ENCODE results near the gene C1QTNF12.

C1QTNF12 gene

DNA sequence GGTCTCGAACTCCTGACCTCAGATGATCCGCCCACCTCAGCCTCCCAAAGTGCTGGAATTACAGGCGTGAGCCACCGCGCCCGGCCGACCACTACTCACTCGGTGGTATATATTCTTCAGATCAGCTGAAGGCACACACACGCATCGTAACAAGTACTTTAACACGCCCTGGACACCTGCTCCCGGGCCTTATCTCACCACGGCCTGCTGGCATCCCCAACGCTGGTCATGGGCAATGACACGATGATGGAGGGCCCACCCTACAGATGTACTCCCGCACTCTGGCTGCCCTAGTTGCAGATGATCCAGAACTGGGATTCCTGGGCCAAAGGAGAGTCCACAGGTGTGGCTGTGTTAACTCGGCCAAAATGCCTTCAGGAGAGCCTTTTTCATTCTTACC is 15.5 kb upstream of the C1QTNF12 start:
- Histone ChIP-seq H2AFZ (ENCODE audit: low read length) (no peak overlapping the region), H4K20me1 (ENCODE audit: insufficient read depth, low read length) (no peaks in the 10 kb centered on the region), H3F3A (ENCODE audit: insufficient read depth, low read length) (no peaks in the 10 kb centered on the region), H3K79me2 (ENCODE audit: low read length) (peaks cover 23% of the 10 kb centered on the region), H3K9me2 (replicated peaks; ENCODE audit: insufficient read depth, low read length) (no peaks in the 10 kb centered on the region), H3K36me3 (replicated peaks; ENCODE audit: insufficient read depth, low read length) (peaks cover 10% of the 10 kb centered on the region; the same call in 1 of the 2 replicates), H3K27me3 (replicated peaks; ENCODE audit: insufficient read depth, low read length) (no peaks in the 10 kb centered on the region), H3K4me2 (ENCODE audit: low read depth, low read length) (no peak overlapping the region), H3K27ac (ENCODE audit: low read length) (no peak overlapping the region), H3K9me3 (replicated peaks; ENCODE audit: insufficient read depth, low read length) (no peaks in the 10 kb centered on the region), H3K4me1 (ENCODE audit: low read length) (no peaks in the 10 kb centered on the region), H3K9ac (ENCODE audit: low read length) (no peak overlapping the region), H3K4me3 (ENCODE audit: low read length) (no peak overlapping the region)
- TF ChIP-seq, protein P1, sequence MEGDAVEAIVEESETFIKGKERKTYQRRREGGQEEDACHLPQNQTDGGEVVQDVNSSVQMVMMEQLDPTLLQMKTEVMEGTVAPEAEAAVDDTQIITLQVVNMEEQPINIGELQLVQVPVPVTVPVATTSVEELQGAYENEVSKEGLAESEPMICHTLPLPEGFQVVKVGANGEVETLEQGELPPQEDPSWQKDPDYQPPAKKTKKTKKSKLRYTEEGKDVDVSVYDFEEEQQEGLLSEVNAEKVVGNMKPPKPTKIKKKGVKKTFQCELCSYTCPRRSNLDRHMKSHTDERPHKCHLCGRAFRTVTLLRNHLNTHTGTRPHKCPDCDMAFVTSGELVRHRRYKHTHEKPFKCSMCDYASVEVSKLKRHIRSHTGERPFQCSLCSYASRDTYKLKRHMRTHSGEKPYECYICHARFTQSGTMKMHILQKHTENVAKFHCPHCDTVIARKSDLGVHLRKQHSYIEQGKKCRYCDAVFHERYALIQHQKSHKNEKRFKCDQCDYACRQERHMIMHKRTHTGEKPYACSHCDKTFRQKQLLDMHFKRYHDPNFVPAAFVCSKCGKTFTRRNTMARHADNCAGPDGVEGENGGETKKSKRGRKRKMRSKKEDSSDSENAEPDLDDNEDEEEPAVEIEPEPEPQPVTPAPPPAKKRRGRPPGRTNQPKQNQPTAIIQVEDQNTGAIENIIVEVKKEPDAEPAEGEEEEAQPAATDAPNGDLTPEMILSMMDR (IDR thresholded peaks at IDR 0.05; ENCODE audit: low read length) = no peak
- TF ChIP-seq EZH2phosphoT487 (IDR thresholded peaks at IDR 0.05; ENCODE audit: low read length) (no peak), EZH2 (optimal IDR thresholded peaks at IDR 0.05; ENCODE audit: low read depth, low read length) (no peak)
- DNase-seq = no peak

DNA sequence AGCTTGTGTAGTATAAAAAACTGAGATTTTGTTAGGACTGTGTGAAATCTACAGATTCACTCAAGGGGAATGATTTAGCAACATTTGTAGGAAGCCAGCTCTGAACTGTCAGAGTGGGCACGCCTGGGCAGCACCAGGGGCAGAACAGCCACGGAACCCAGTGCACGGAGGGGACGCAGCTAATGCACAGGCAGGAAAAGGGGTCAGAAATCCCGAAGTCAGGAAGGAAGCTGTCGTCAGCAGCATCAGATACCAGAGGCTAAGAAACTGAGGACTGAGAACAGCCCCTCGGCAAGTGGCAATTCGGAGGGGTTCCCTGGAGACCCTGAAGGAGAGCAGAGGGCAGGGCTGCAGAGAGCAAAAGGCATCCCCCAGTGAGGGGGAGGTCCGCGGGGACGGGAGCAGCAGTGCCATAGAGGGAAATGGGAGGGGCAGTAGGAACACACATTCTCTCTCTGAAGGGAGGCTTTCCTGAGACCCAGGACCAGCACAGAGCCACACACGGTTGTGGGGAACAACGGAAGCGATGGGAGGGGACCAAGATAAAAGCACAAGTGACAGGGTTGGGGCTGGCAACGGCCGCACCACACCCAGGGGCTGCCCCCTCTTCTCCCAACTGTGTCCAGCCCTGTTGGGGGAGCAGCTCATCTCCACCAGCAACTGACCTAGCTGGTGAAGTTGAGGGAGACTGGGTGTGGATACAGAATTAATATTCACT is 14.5 kb upstream of the C1QTNF12 start:
- Histone ChIP-seq H3K79me2 (ENCODE audit: low read length) (peaks cover 21% of the 10 kb centered on the region), H4K20me1 (ENCODE audit: insufficient read depth, low read length) (no peaks in the 10 kb centered on the region), H3K9ac (ENCODE audit: low read length) (no peak overlapping the region), H3K27ac (ENCODE audit: low read length) (no peak overlapping the region), H3K9me3 (replicated peaks; ENCODE audit: insufficient read depth, low read length) (no peaks in the 10 kb centered on the region), H3K27me3 (replicated peaks; ENCODE audit: insufficient read depth, low read length) (no peaks in the 10 kb centered on the region), H3K9me2 (replicated peaks; ENCODE audit: insufficient read depth, low read length) (no peaks in the 10 kb centered on the region), H3F3A (ENCODE audit: insufficient read depth, low read length) (no peaks in the 10 kb centered on the region), H2AFZ (ENCODE audit: low read length) (no peak overlapping the region), H3K4me3 (ENCODE audit: low read length) (no peak overlapping the region), H3K36me3 (replicated peaks; ENCODE audit: insufficient read depth, low read length) (peaks cover 10% of the 10 kb centered on the region; the same call in 1 of the 2 replicates), H3K4me2 (ENCODE audit: low read depth, low read length) (no peak overlapping the region), H3K4me1 (ENCODE audit: low read length) (no peaks in the 10 kb centered on the region)
- no peak for DNase-seq
- TF ChIP-seq, protein P1 (IDR thresholded peaks at IDR 0.05; ENCODE audit: low read length) = no peak
- TF ChIP-seq EZH2phosphoT487 (IDR thresholded peaks at IDR 0.05; ENCODE audit: low read length) = no peak
- TF ChIP-seq EZH2 (optimal IDR thresholded peaks at IDR 0.05; ENCODE audit: low read depth, low read length) = no peak

DNA sequence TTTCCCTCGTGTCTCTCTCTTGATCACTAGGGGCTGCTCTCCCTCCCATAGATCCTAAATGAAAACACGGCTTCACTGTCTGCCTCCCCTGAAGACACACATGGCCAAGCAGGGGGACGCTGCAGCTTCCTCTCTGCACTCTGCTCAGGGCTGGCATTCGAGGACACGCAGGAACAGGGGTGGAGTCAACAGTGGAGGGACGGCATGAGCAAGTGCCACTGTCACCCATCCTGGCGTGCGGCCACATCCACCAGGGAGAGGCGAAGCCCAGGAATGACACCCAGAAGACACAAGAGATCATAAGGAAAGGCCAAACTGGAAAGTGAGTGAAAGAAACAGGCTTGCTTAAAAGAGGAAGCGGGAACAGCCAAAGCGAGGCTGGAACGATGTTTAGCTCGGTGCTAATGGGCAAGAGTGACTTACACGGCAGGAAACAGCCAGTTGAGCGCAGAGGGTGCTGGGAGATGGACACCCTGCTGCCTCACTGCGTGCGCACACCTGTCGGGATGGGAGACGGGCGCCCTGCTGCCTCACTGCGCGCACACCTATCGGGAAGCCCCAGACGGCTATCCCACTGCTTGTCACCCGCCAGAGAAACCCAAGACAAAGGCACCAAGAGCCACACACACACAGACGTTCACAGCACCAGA is 13.6 kb upstream of the C1QTNF12 start:
- DNase-seq = no peak
- Histone ChIP-seq H3K4me2 (ENCODE audit: low read depth, low read length) (no peak overlapping the region), H3K4me3 (ENCODE audit: low read length) (no peak overlapping the region), H3K27me3 (replicated peaks; ENCODE audit: insufficient read depth, low read length) (no peaks in the 10 kb centered on the region), H3K9me2 (replicated peaks; ENCODE audit: insufficient read depth, low read length) (no peaks in the 10 kb centered on the region), H4K20me1 (ENCODE audit: insufficient read depth, low read length) (no peaks in the 10 kb centered on the region), H3K36me3 (replicated peaks; ENCODE audit: insufficient read depth, low read length) (peaks cover 13% of the 10 kb centered on the region; the same call in 1 of the 2 replicates), H2AFZ (ENCODE audit: low read length) (no peak overlapping the region), H3K79me2 (ENCODE audit: low read length) (peaks cover 15% of the 10 kb centered on the region), H3F3A (ENCODE audit: insufficient read depth, low read length) (no peaks in the 10 kb centered on the region), H3K27ac (ENCODE audit: low read length) (no peak overlapping the region), H3K9ac (ENCODE audit: low read length) (no peak overlapping the region), H3K9me3 (replicated peaks; ENCODE audit: insufficient read depth, low read length) (no peaks in the 10 kb centered on the region), H3K4me1 (ENCODE audit: low read length) (no peaks in the 10 kb centered on the region)
- TF ChIP-seq EZH2phosphoT487 (IDR thresholded peaks at IDR 0.05; ENCODE audit: low read length) (no peak), EZH2 (optimal IDR thresholded peaks at IDR 0.05; ENCODE audit: low read depth, low read length) (no peak)
- TF ChIP-seq, protein P1 (IDR thresholded peaks at IDR 0.05; ENCODE audit: low read length) = no peak

Measured in MM.1S (cell line).